HepG2 (cell line): ENCODE results near the gene PRSS27. TPM values are rescaled to one million over a fixed set of nuclear protein-coding genes. Genes with fewer than 3 reads are reported as not detected.
A peak's percentile ranks its signal among the peaks of the same experiment; 100 is the strongest.

ENCODE experiments used
- CBX2 ChIP-seq, 2 experiments: fragments of 200-600 bp in 1 of 2; sonication (generic); formaldehyde crosslinking in 1 of 2; IDR thresholded peaks; 2 replicates each; pipeline versions ENCODE4 v1.7.0 to v1.8.1; 2018 to 2022; ENCODE audit warnings: low read depth in 2 of 2, low read length in 1 of 2, mild to moderate bottlenecking in 1 of 2, missing genetic modification reagents in 1 of 2
- CBX5 ChIP-seq: sonication (generic); formaldehyde crosslinking; IDR thresholded peaks from 2 replicates; pipeline ENCODE4 v1.4.0; 2020; ENCODE audit warnings: missing genetic modification reagents, borderline replicate concordance
- CCAR2 ChIP-seq: fragments of 200-400 bp; formaldehyde crosslinking; optimal IDR thresholded peaks from 2 replicates; pipeline ENCODE3; 2018; ENCODE audit warnings: low read depth, mild to moderate bottlenecking, low read length, moderate library complexity
- CSRNP1 ChIP-seq: sonication (generic); formaldehyde crosslinking; IDR thresholded peaks from 2 replicates; pipeline ENCODE4 v1.8.1; 2023; ENCODE audit warnings: mild to moderate bottlenecking, missing genetic modification reagents
- GPBP1L1 ChIP-seq: sonication (generic); formaldehyde crosslinking; IDR thresholded peaks from 2 replicates; pipeline ENCODE4 v1.5.0; 2020; ENCODE audit warnings: mild to moderate bottlenecking, missing genetic modification reagents
- IKZF4 ChIP-seq: sonication (generic); formaldehyde crosslinking; IDR thresholded peaks from 2 replicates; pipeline ENCODE4 v1.5.1; 2020; ENCODE audit warnings: borderline replicate concordance, mild to moderate bottlenecking, low read depth, missing genetic modification reagents; ENCODE audit errors: not compliant biosample characterization
- MAX ChIP-seq: IDR thresholded peaks from 2 replicates; pipeline ENCODE4 v1.6.1; 2012; ENCODE audit warnings: inconsistent platforms
- NR2F6 ChIP-seq, 2 experiments: IDR thresholded peaks; 2 replicates each; pipeline ENCODE4 v1.6.1; 2016; ENCODE audit warnings: antibody characterized with exemption in 1 of 2, mild to moderate bottlenecking in 1 of 2
- PHF8 ChIP-seq: sonication (generic); formaldehyde crosslinking; IDR thresholded peaks from 2 replicates; pipeline ENCODE4 v1.5.0; 2020; ENCODE audit warnings: missing genetic modification reagents
- POGZ ChIP-seq: sonication (generic); formaldehyde crosslinking; IDR thresholded peaks from 2 replicates; pipeline ENCODE4 v1.4.0; 2020; ENCODE audit warnings: mild to moderate bottlenecking, missing genetic modification reagents
- PPARG ChIP-seq: conservative IDR thresholded peaks from 2 replicates; pipeline ENCODE4 v1.6.1; 2016; ENCODE audit warnings: missing biosample characterization, missing genetic modification reagents
- RFX1 ChIP-seq: fragments of 450-650 bp; IDR thresholded peaks from 2 replicates; pipeline ENCODE4 v1.6.1; 2017
- TRAFD1 ChIP-seq: sonication (generic); formaldehyde crosslinking; IDR thresholded peaks from 2 replicates; pipeline ENCODE4 v1.5.1; 2020; ENCODE audit warnings: missing genetic modification reagents, mild to moderate bottlenecking, borderline replicate concordance
- WIZ ChIP-seq: sonication (generic); formaldehyde crosslinking; IDR thresholded peaks from 2 replicates; pipeline ENCODE4 v1.5.1; 2020; ENCODE audit warnings: mild to moderate bottlenecking, missing genetic modification reagents
- ZFP82 ChIP-seq: sonication (generic); formaldehyde crosslinking; IDR thresholded peaks from 2 replicates; pipeline ENCODE4 v1.5.1; 2020; ENCODE audit warnings: mild to moderate bottlenecking, missing genetic modification reagents, borderline replicate concordance
- ZFX ChIP-seq: sonication (generic); formaldehyde crosslinking; IDR thresholded peaks from 2 replicates; pipeline ENCODE4 v1.4.0; 2020; ENCODE audit warnings: mild to moderate bottlenecking, low read depth, missing genetic modification reagents, moderate library complexity
- ZNF256 ChIP-seq: sonication (generic); formaldehyde crosslinking; conservative IDR thresholded peaks from 2 replicates; pipeline ENCODE4 v1.4.0; 2020; ENCODE audit warnings: missing genetic modification reagents
- ZNF260 ChIP-seq: sonication (generic); formaldehyde crosslinking; IDR thresholded peaks from 2 replicates; pipeline ENCODE4 v1.4.0; 2020; ENCODE audit warnings: missing genetic modification reagents, low read depth, mild to moderate bottlenecking, borderline replicate concordance
- ZNF543 ChIP-seq: sonication (generic); formaldehyde crosslinking; IDR thresholded peaks from 2 replicates; pipeline ENCODE4 v1.4.0; 2020; ENCODE audit warnings: mild to moderate bottlenecking, missing genetic modification reagents
- ZNF770 ChIP-seq: sonication (generic); formaldehyde crosslinking; IDR thresholded peaks from 2 replicates; pipeline ENCODE4 v1.5.0; 2020; ENCODE audit warnings: mild to moderate bottlenecking, missing genetic modification reagents
- polyA plus RNA-seq, 8 experiments: library from polyadenylated mRNA; depleted of rRNA in 3 of 8; stranded (reverse) in 7 of 8; unstranded in 1 of 8; fragments of >200 nt; fragmentation: Illumina TruSeq in 4 of 8; extraction: Trizol in 4 of 8; gene quantifications; 2 replicates each; pipeline versions ENCODE4 v1.2.1 to v1.2.3, GENCODE V29; 2011 to 2016; ENCODE audit warnings: low read depth in 4 of 8, missing spikeins in 1 of 8, mixed read lengths in 1 of 8; ENCODE audit not compliant: insufficient read depth in 1 of 8
- total RNA-seq, 5 experiments: library from RNA; depleted of rRNA; stranded (reverse); fragments of >200 nt; fragmentation: Illumina TruSeq; extraction: Trizol; gene quantifications; 2 replicates each; pipeline ENCODE4 v1.2.3, GENCODE V29; 2016; ENCODE audit warnings: low read depth in 1 of 5

Gene PRSS27
- total and polyA plus RNA-seq, 2 of the 13 experiments (the other 11 are each of a cell fraction or from before 2014, with no cell fraction given), result 0.20 to 0.73 TPM

GRCh38 chr16:2752035-2752849 lies 32.2 kb upstream of the PRSS27 start, which contains the start of gene SRRM2 (continued):
- no peak for TF ChIP-seq NR2F6 (IDR thresholded peaks at IDR 0.05)
- no peak for TF ChIP-seq NR2F6 (CRISPR knock-in tag; IDR thresholded peaks at IDR 0.05)
- TF ChIP-seq CBX2 (IDR thresholded peaks at IDR 0.05; ENCODE audit: low read depth, low read length), result no peak
- TF ChIP-seq CBX2 (CRISPR knock-in tag; IDR thresholded peaks at IDR 0.05; ENCODE audit: low read depth), result no peak
- TF ChIP-seq PPARG, result peak; percentile 32; the same call in 1 of the 2 replicates
- TF ChIP-seq WIZ, result no peak
- TF ChIP-seq CCAR2, result no peak
- TF ChIP-seq TRAFD1 (CRISPR knock-in tag), result no peak
- no peak for TF ChIP-seq ZNF770 (CRISPR knock-in tag)
- TF ChIP-seq GPBP1L1, result no peak
- peak; percentile 11; the same call in 1 of the 2 replicates for TF ChIP-seq ZNF256
- TF ChIP-seq ZFX (CRISPR knock-in tag), result peak; percentile 100
- TF ChIP-seq ZFP82 (CRISPR knock-in tag), result peak; percentile 25; the same call in 1 of the 2 replicates
- TF ChIP-seq POGZ (CRISPR knock-in tag), result peak; percentile 74; the same call in 1 of the 2 replicates
- TF ChIP-seq CSRNP1 (CRISPR knock-in tag), result no peak; the same call in 1 of the 2 replicates
- no peak for TF ChIP-seq RFX1
- TF ChIP-seq ZNF260 (CRISPR knock-in tag), result no peak
- TF ChIP-seq CBX5 (CRISPR knock-in tag), result no peak
- TF ChIP-seq ZNF543 (CRISPR knock-in tag), result peak; percentile 90
- TF ChIP-seq IKZF4 (CRISPR knock-in tag), result peak; percentile 80
- TF ChIP-seq MAX, result peak; percentile 87
- peak; percentile 88 for TF ChIP-seq PHF8 (CRISPR knock-in tag)
